Ovary (tissue), 9 donors: ENCODE measurements around the gene CASP3. TPM values are rescaled to one million over a fixed set of nuclear protein-coding genes. Genes with fewer than 3 reads are reported as not detected.

ENCODE experiments used
- DNase-seq, 5 donors: peaks; one replicate each; pipeline ENCODE4 v3.0.0-alpha.2; 2019 to 2020
- H3K27ac ChIP-seq, 2 donors: fragments of 200-600 bp; one replicate each; pipeline versions ENCODE4 v1.5.1 to v1.8.0; 2019 to 2022
- H3K27me3 ChIP-seq: fragments of 200-600 bp; one replicate; pipeline ENCODE4 v1.8.0; 2022
- H3K36me3 ChIP-seq: fragments of 200-600 bp; sonication (generic); one replicate; pipeline ENCODE4 v1.5.1; 2019
- H3K4me1 ChIP-seq: one replicate; pipeline ENCODE4 v1.8.1; 2013; ENCODE audit warnings: mild to moderate bottlenecking, moderate library complexity; ENCODE audit not compliant: insufficient read depth
- H3K4me3 ChIP-seq: fragments of 200-600 bp; sonication (generic); one replicate; pipeline ENCODE4 v1.5.1; 2017
- H3K9me3 ChIP-seq, 2 donors: fragments of 200-600 bp in 1 of 2; sonication (generic) in 1 of 2; one replicate each; pipeline versions ENCODE4 v1.5.1 to v1.8.1; 2013 to 2019; ENCODE audit warnings: mild to moderate bottlenecking in 1 of 2, moderate library complexity in 1 of 2
- CTCF ChIP-seq, 3 donors: fragments of 450-650 bp in 2 of 3; fragments of 200-600 bp in 1 of 3; IDR thresholded peaks; one replicate each; pipeline versions ENCODE4 v1.5.1 to v1.8.0; 2016 to 2022; ENCODE audit warnings: antibody characterized with exemption in 3 of 3, mild to moderate bottlenecking in 1 of 3
- EP300 ChIP-seq: sonication (generic); formaldehyde crosslinking; IDR thresholded peaks from one replicate; pipeline ENCODE4 v1.6.1; 2017; ENCODE audit warnings: antibody characterized with exemption
- POLR2A ChIP-seq: fragments of 450-650 bp; IDR thresholded peaks from one replicate; pipeline ENCODE4 v1.6.1; 2017; ENCODE audit warnings: antibody characterized with exemption, mild to moderate bottlenecking, moderate library complexity
- WGBS, 3 donors: extraction: QIAGEN DNeasy Blood & Tissue Kit in 1 of 3; methylation state at CpG; one replicate each; pipeline versions ENCODE4 v1.1.5 to v1.1.7; 2013 to 2017; 5-methylcytosine and 5-hydroxymethylcytosine counted together
- intact Hi-C, 4 donors: fragments of 100-400 bp; cut with DNase I; formaldehyde crosslinking; loops; one replicate each; pipeline versions ENCODE4 v1.11.0 to v1.15.1; 2022 to 2023
- polyA plus RNA-seq, 2 donors: library from polyadenylated mRNA; stranded (reverse); fragments of 200-250 nt in 1 of 2; fragments of 350-450 nt in 1 of 2; fragmentation: Illumina TruSeq in 1 of 2; extraction: RNeasy Lipid Tissue Mini Kit (QIAGEN cat#74804) in 1 of 2; gene quantifications; one replicate each; pipeline ENCODE4 v1.2.3, GENCODE V29; 2013 to 2014
- total RNA-seq, 7 donors: library from RNA; depleted of rRNA in 2 of 7; stranded (reverse); fragments of >200 nt in 2 of 7; fragmentation: NEBNext Ultra II Directional in 3 of 7; extraction: Animal tissue kit (Norgen Biotek cat#: 25700) in 3 of 7; gene quantifications; one replicate each; pipeline versions ENCODE4 v1.1.0 to v1.2.4, GENCODE V29; 2016 to 2023
- donor health status: DM: no; HTN: no; CAD: no; lungs with moderate emphysema.
- donor health status: DM: no; HTN: no; CAD: no.
- donor health status: Bipolar disorder and iron deficiency.
- donor health status: DM: yes; HTN: yes; CAD: no.
- donor health status: DM: no; HTN: no; CAD: no.
- donor health status: DM: yes; HTN: yes; CAD: no.

Gene CASP3
- total and polyA plus RNA-seq, 9 donors, result 8.9 to 14.0 (median 11.7) TPM

- Histone ChIP-seq H3K36me3 (no peaks in the 10 kb centered on the region), H3K27ac (no peak overlapping the region), H3K4me1 (no peaks in the 10 kb centered on the region), H3K27me3 (no peaks in the 10 kb centered on the region), H3K9me3 (no peaks in the 10 kb centered on the region), H3K4me3 (no peak overlapping the region)
- TF ChIP-seq POLR2A (no peak), CTCF (IDR thresholded peaks at IDR 0.05) (no peak), EP300 (no peak)
- DNase-seq, result no peak
- 34 to 46% (median 41%) methylated on average over 5 of the region's 5 CpGs for WGBS, 3 donors
- intact Hi-C loops, result no loop called here
These were observed 35.4 kb upstream of the CASP3 start for GRCh38 chr4:184684491-184685189.

DNA sequence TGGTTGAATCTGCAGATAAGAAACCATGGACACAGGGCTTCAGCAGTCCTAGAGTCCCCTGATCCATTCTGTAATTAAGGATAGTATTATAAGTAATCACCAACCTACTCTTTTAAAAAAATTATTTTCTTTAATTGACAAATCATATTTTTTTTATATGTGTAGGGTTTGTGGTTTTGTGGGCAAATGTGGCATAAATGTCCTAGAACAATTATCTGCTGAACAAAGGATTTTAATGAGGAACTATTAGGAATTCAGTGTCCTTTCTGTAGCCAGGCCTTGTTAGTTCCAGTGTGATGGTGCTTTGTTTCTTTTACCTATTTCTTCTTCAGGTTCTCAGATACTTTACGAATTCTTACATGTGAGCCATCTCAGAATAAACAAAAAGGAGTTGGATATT lies 32.7 kb upstream of the CASP3 start:
- TF ChIP-seq EP300 (no peak), POLR2A (no peak), CTCF (IDR thresholded peaks at IDR 0.05) (no peak)
- no peaks in the 10 kb centered on the region for H3K36me3 ChIP-seq
- H3K27ac ChIP-seq, result no peak overlapping the region
- intact Hi-C loops, result no loop called here
- H3K4me3 ChIP-seq, result no peak overlapping the region
- no peaks in the 10 kb centered on the region for H3K27me3 ChIP-seq
- H3K9me3 ChIP-seq, result no peaks in the 10 kb centered on the region
- H3K4me1 ChIP-seq, result no peaks in the 10 kb centered on the region
- WGBS, 3 donors, result 98 to 100% (median 98%) methylated on average over 1 of the region's 1 CpG
- no peak for DNase-seq

DNA sequence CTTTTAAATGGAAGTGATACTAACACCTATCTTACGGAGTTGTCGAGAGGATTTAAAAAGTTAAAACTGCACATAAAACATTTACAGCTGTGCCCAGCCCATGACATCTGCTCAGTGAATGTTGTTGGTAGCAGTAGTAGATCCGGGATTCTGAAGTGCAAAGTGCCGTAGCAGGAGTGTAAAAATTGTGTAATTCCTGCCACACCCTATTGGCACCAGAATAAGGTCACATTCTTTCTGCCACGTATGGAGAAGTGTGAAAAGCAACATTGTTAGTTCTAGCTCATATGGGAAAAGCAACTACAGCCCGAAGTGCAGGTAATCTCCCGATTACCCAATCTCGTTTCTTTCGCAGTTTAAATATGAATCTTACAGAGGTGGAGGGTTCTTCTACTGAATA lies 31.5 kb upstream of the CASP3 start:
- TF ChIP-seq CTCF (IDR thresholded peaks at IDR 0.05) (no peak), EP300 (no peak), POLR2A (no peak)
- H3K36me3 ChIP-seq, result no peaks in the 10 kb centered on the region
- 86 to 88% (median 87%) methylated on average over 9 of the region's 9 CpGs for WGBS, 3 donors
- H3K27me3 ChIP-seq, result no peaks in the 10 kb centered on the region
- no peak overlapping the region for H3K4me3 ChIP-seq
- intact Hi-C loops, result no loop called here
- no peak for DNase-seq
- no peak overlapping the region for H3K27ac ChIP-seq
- H3K4me1 ChIP-seq, result no peaks in the 10 kb centered on the region
- no peaks in the 10 kb centered on the region for H3K9me3 ChIP-seq

DNA sequence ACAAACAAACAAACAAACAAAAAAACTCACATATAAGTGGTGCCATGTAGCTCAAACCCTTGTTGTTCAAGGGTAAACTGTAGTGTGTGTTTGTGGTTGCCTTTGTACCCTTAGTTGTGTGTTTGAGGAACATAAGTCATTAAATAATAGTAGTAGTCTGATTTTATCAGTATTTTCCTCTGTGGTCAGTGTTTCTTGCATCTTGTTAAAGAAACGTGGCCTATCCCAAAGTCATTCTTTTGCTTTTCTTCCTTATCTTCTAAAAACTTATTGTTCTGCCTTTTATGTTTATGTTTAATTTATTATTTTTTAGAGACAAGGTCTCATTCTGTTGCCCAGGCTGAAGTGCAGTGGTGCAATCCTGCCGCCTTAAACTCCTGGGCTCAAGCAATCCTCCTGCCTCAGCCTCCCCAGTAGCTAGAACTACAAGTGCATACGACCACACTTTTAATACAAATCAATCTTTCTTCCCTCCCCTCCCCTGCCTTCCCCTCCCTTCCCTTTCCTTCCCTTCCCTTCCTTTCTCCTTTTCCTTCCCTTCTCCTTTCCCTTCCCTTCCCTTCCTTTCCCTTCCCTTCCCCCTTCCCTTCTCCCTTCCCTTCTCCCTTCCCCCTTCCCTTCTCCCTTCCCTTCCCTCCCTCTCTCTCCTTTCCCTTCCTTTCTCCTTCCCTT lies 26.7 kb upstream of the CASP3 start:
- Histone ChIP-seq H3K27me3 (no peaks in the 10 kb centered on the region), H3K4me1 (no peaks in the 10 kb centered on the region), H3K9me3 (no peaks in the 10 kb centered on the region), H3K27ac (no peak overlapping the region), H3K36me3 (no peaks in the 10 kb centered on the region), H3K4me3 (no peak overlapping the region)
- no peak for TF ChIP-seq POLR2A
- no peak for TF ChIP-seq CTCF (IDR thresholded peaks at IDR 0.05)
- no peak for TF ChIP-seq EP300
- 83 to 88% (median 86%) methylated on average over 3 of the region's 3 CpGs for WGBS, 3 donors
- no peak for DNase-seq
- intact Hi-C loops, result no loop called here
